MCF 10A (cell line): ENCODE results near the gene DGCR6L. TPM values are rescaled to one million over a fixed set of nuclear protein-coding genes. Genes with fewer than 3 reads are reported as not detected.

Source experiments
- BruUV-seq: library from RNA; stranded (reverse); fragments of 400-500 nt; replicated peaks from 2 replicates; lab custom pipeline; 2021; lab: Mats Ljungman, UMichigan
- CTCF ChIA-PET: fragments of 300-600 bp; sonication (Branson Sonifier 250); formaldehyde crosslinking; extraction: SDS; loops from one replicate; lab custom pipeline; 2021; ENCODE audit warnings: antibody characterized with exemption, inconsistent platforms; lab: Yijun Ruan, JAX
- POLR2A ChIA-PET: fragments of 300-600, 350-650 bp; sonication (Branson Sonifier 250); formaldehyde crosslinking; extraction: SDS; loops from one replicate; lab custom pipeline; 2020; ENCODE audit warnings: antibody characterized with exemption, inconsistent platforms; lab: Yijun Ruan, JAX
- DNase-seq: peaks from one replicate; pipeline ENCODE4 v3.0.0-alpha.2; 2018; ENCODE audit not compliant: unreplicated experiment
- H3K27ac Mint-ChIP-seq: one replicate; pipeline ENCODE4 v1.8.0; 2022; ENCODE audit warnings: mild to moderate bottlenecking, low read depth, mixed read lengths; ENCODE audit not compliant: unreplicated experiment
- H3K27me3 Mint-ChIP-seq: one replicate; pipeline ENCODE4 v1.8.0; 2022; ENCODE audit warnings: mixed read lengths; ENCODE audit not compliant: insufficient read depth, unreplicated experiment
- H3K36me3 Mint-ChIP-seq: one replicate; pipeline ENCODE4 v1.8.0; 2022; ENCODE audit warnings: mild to moderate bottlenecking, moderate library complexity, mixed read lengths; ENCODE audit not compliant: insufficient read depth, unreplicated experiment
- H3K4me1 Mint-ChIP-seq: one replicate; pipeline ENCODE4 v1.8.0; 2022; ENCODE audit warnings: mixed read lengths; ENCODE audit not compliant: insufficient read depth, unreplicated experiment
- H3K4me3 Mint-ChIP-seq: one replicate; pipeline ENCODE4 v1.8.0; 2022; ENCODE audit warnings: mild to moderate bottlenecking, moderate library complexity, mixed read lengths; ENCODE audit not compliant: unreplicated experiment
- H3K9me3 Mint-ChIP-seq: one replicate; pipeline ENCODE4 v1.8.0; 2022; ENCODE audit warnings: mixed read lengths; ENCODE audit not compliant: unreplicated experiment
- CTCF ChIP-seq: fragments of 200-600 bp; IDR thresholded peaks from one replicate; pipeline ENCODE4 v1.8.0; 2022; ENCODE audit warnings: antibody characterized with exemption, mild to moderate bottlenecking; ENCODE audit not compliant: unreplicated experiment
- intact Hi-C: fragments of 100-400 bp; cut with micrococcal nuclease; formaldehyde crosslinking; loops from 2 replicates; pipeline ENCODE4 v1.14.1; 2022
- total RNA-seq: library from RNA; stranded (reverse); gene quantifications from 2 replicates; pipeline ENCODE4 v1.2.3, GENCODE V29; 2022

The DGCR6L gene
- total RNA-seq, 1 experiment from 2014 or later, result 36.4 TPM

GRCh38 chr22:20302438-20303228, 17.2 kb downstream of the DGCR6L start:
- peaks cover 3% of the 10 kb centered on the region for H3K36me3 Mint-ChIP-seq
- TF ChIP-seq CTCF, result no peak
- no peaks in the 10 kb centered on the region for H3K9me3 Mint-ChIP-seq
- no peak overlapping the region for H3K27ac Mint-ChIP-seq
- POLR2A ChIA-PET, result no interaction called here
- CTCF ChIA-PET, result interaction anchor here (0.6 kb wide), 1 partner anchor 12 kb away, joined by 3 read pairs; no protein-coding TSS in a partner anchor
- peaks cover 5% of the 10 kb centered on the region for H3K4me1 Mint-ChIP-seq
- BruUV-seq, result no TSS peak
- peaks cover 13% of the 10 kb centered on the region for H3K27me3 Mint-ChIP-seq
- no peak for DNase-seq
- intact Hi-C loops, result no loop called here
- H3K4me3 Mint-ChIP-seq, result no peak overlapping the region

GRCh38 chr22:20299746-20300136, 20.1 kb downstream of the DGCR6L start:
- TF ChIP-seq CTCF, result no peak
- peaks cover 27% of the 10 kb centered on the region for H3K27me3 Mint-ChIP-seq
- peak overlapping the region; percentile 76 for H3K4me3 Mint-ChIP-seq
- no TSS peak for BruUV-seq
- POLR2A ChIA-PET, result no interaction called here
- no peaks in the 10 kb centered on the region for H3K9me3 Mint-ChIP-seq
- H3K36me3 Mint-ChIP-seq, result peaks cover 7% of the 10 kb centered on the region
- intact Hi-C loops, result no loop called here
- DNase-seq, result no peak
- H3K27ac Mint-ChIP-seq, result no peak overlapping the region
- peaks cover 5% of the 10 kb centered on the region for H3K4me1 Mint-ChIP-seq
- CTCF ChIA-PET, result no interaction called here

GRCh38 chr22:20298803-20299745, 20.8 kb downstream of the DGCR6L start:
- CTCF ChIA-PET, result no interaction called here
- intact Hi-C loops, result no loop called here

More at GRCh38 chr22:20298803-20299745, 20.8 kb downstream of the DGCR6L start:
- POLR2A ChIA-PET, result no interaction called here
- Mint-ChIP-seq H3K4me3 (peak overlapping the region; percentile 76), H3K36me3 (peaks cover 7% of the 10 kb centered on the region), H3K27me3 (peaks cover 27% of the 10 kb centered on the region), H3K4me1 (peaks cover 5% of the 10 kb centered on the region), H3K27ac (no peak overlapping the region), H3K9me3 (no peaks in the 10 kb centered on the region)
- DNase-seq, result peak; percentile 74
- TF ChIP-seq CTCF, result no peak
- no TSS peak for BruUV-seq
